Activated CD4-positive, alpha-beta T cell treated with anti-CD3 and anti-CD28 coated beads, Interleukin-2, amount 10 ng/mL, durations not matched to agents 7 days and 5 days (primary cell): ENCODE measurements around the gene SLC25A23. TPM values are rescaled to one million over a fixed set of nuclear protein-coding genes. Genes with fewer than 3 reads are reported as not detected.
A peak's percentile ranks its signal among the peaks of the same experiment; 100 is the strongest.
"Not testable (repeated sequence)": the region's sequence is repeated elsewhere in the genome, so short reads cannot be mapped to it uniquely, and the experiment has no call there.

ENCODE experiments used
- CTCF ChIA-PET: fragments of 350-600 bp; sonication (Branson Sonifier 250); formaldehyde crosslinking; loops from one replicate; lab custom pipeline; 2021; ENCODE audit warnings: antibody characterized with exemption; lab: Charles Lee
- POLR2A ChIA-PET: fragments of 350-600 bp; sonication (Branson Sonifier 250); formaldehyde crosslinking; loops from one replicate; lab custom pipeline; 2021; ENCODE audit warnings: antibody characterized with exemption; lab: Charles Lee
- DNase-seq: peaks from one replicate; pipeline ENCODE4 v3.0.0-alpha.2; 2020
- H3K27ac Mint-ChIP-seq: one replicate; pipeline ENCODE4 v1.8.0; 2021; ENCODE audit warnings: mild to moderate bottlenecking, moderate library complexity, mixed read lengths
- H3K27me3 Mint-ChIP-seq: one replicate; pipeline ENCODE4 v1.8.0; 2021; ENCODE audit warnings: mixed read lengths
- H3K36me3 Mint-ChIP-seq: one replicate; pipeline ENCODE4 v1.8.0; 2021; ENCODE audit warnings: low read depth, mixed read lengths
- H3K4me1 Mint-ChIP-seq: one replicate; pipeline ENCODE4 v1.8.0; 2021; ENCODE audit warnings: mixed read lengths
- H3K4me3 Mint-ChIP-seq: one replicate; pipeline ENCODE4 v1.8.0; 2021; ENCODE audit warnings: mild to moderate bottlenecking, moderate library complexity, mixed read lengths
- H3K9me3 Mint-ChIP-seq: one replicate; pipeline ENCODE4 v1.8.0; 2021; ENCODE audit warnings: mixed read lengths
- total RNA-seq, 2 experiments: library from RNA; stranded (reverse); gene quantifications; one replicate each; pipeline ENCODE4 v1.2.3, GENCODE V29; 2021

The SLC25A23 gene
- 10 to 100 TPM; 19.4 to 24.8 TPM for total RNA-seq

GRCh38 chr19:6459262-6460098 lies at the start of gene SLC25A23:
TSS of gene SLC25A23 (minus strand) at chr19:6459792. CDS start at chr19:6459628, 164 bp downstream.
- ChIA-PET CTCF (interaction anchor here (0.6 kb wide), 1 partner anchor 11 kb away, joined by 3 read pairs; no protein-coding TSS in a partner anchor), POLR2A (interaction anchor here (0.7 kb wide), 1 partner anchor 86 kb away, joined by 3 read pairs; no protein-coding TSS in a partner anchor)
- Mint-ChIP-seq H3K27me3 (no peaks in the 10 kb centered on the region), H3K4me1 (peaks cover 21% of the 10 kb centered on the region), H3K27ac (peak within 1 kb of the TSS; percentile 89), H3K36me3 (peaks cover 23% of the 10 kb centered on the region), H3K9me3 (peaks cover 11% of the 10 kb centered on the region), H3K4me3 (peak within 1 kb of the TSS; percentile 93)
- DNase-seq, result peak; percentile 65

- H3K4me3 Mint-ChIP-seq, H3K9me3 Mint-ChIP-seq, DNase-seq, H3K27ac Mint-ChIP-seq, H3K27me3 Mint-ChIP-seq, POLR2A ChIA-PET, H3K36me3 Mint-ChIP-seq: not testable (repeated sequence)
- CTCF ChIA-PET, result interaction anchor here (1.0 to 2.6 kb wide), 2 partner anchors 8 to 348 kb away, joined by 3 to 9 read pairs; no protein-coding TSS in a partner anchor
- peaks cover 15% of the 10 kb centered on the region for H3K4me1 Mint-ChIP-seq
These were observed 48.6 kb upstream of the SLC25A23 start for GRCh38 chr19:6508028-6508771.

- Mint-ChIP-seq H3K4me1 (peaks cover 27% of the 10 kb centered on the region), H3K27me3 (peaks cover 17% of the 10 kb centered on the region), H3K4me3 (peak overlapping the region; percentile 6), H3K9me3 (no peaks in the 10 kb centered on the region), H3K36me3 (no peaks in the 10 kb centered on the region), H3K27ac (no peak overlapping the region)
- no peak for DNase-seq
- POLR2A ChIA-PET, result interaction anchor here (0.7 kb wide), 1 partner anchor 16 kb away, joined by 3 read pairs; no protein-coding TSS in a partner anchor
- CTCF ChIA-PET, result interaction anchor here (0.7 to 1.8 kb wide), 4 partner anchors 13 to 285 kb away, joined by 4 to 6 read pairs (median 4); no protein-coding TSS in a partner anchor
These were observed 44.0 kb upstream of the SLC25A23 start for GRCh38 chr19:6503407-6504201.

GRCh38 chr19:6501740-6502648 lies 42.4 kb upstream of the SLC25A23 start, which contains the start of gene TUBB4A:
TSS of gene TUBB4A (minus strand) at chr19:6502309. CDS start at chr19:6502212, 97 bp downstream.
- POLR2A ChIA-PET, result no interaction called here
- Mint-ChIP-seq H3K27ac (no peak within 1 kb of the TSS), H3K4me3 (peak within 1 kb of the TSS; percentile 72), H3K36me3 (no peaks in the 10 kb centered on the region), H3K27me3 (peaks cover 17% of the 10 kb centered on the region), H3K9me3 (no peaks in the 10 kb centered on the region), H3K4me1 (peaks cover 32% of the 10 kb centered on the region)
- DNase-seq, result peak; percentile 25
- CTCF ChIA-PET, result no interaction called here

GRCh38 chr19:6500837-6501739 lies 41.5 kb upstream of the SLC25A23 start:
- CTCF ChIA-PET, result interaction anchor here (0.6 to 3.8 kb wide), 5 partner anchors 12 to 362 kb away, joined by 3 to 24 read pairs (median 4); no protein-coding TSS in a partner anchor
- H3K27me3 Mint-ChIP-seq, result peaks cover 17% of the 10 kb centered on the region
- no peaks in the 10 kb centered on the region for H3K9me3 Mint-ChIP-seq
- DNase-seq, result no peak
- H3K4me3 Mint-ChIP-seq, result peak overlapping the region; percentile 72
- no peak overlapping the region for H3K27ac Mint-ChIP-seq
- H3K36me3 Mint-ChIP-seq, result no peaks in the 10 kb centered on the region
- H3K4me1 Mint-ChIP-seq, result peaks cover 32% of the 10 kb centered on the region
- POLR2A ChIA-PET, result no interaction called here

- peaks cover 17% of the 10 kb centered on the region for H3K27me3 Mint-ChIP-seq
- H3K27ac Mint-ChIP-seq, result no peak overlapping the region
- no peak overlapping the region for H3K4me3 Mint-ChIP-seq
- DNase-seq, result no peak
- ChIA-PET CTCF (interaction anchor here (3.8 kb wide), 1 partner anchor 10 kb away, joined by 24 read pairs; no protein-coding TSS in a partner anchor), POLR2A (no interaction called here)
- H3K36me3 Mint-ChIP-seq, result no peaks in the 10 kb centered on the region
- no peaks in the 10 kb centered on the region for H3K9me3 Mint-ChIP-seq
- H3K4me1 Mint-ChIP-seq, result peaks cover 24% of the 10 kb centered on the region
These were observed 39.6 kb upstream of the SLC25A23 start for GRCh38 chr19:6499052-6499790.

GRCh38 chr19:6498294-6499036 lies 38.9 kb upstream of the SLC25A23 start:
- peaks cover 20% of the 10 kb centered on the region for H3K4me1 Mint-ChIP-seq
- H3K4me3 Mint-ChIP-seq, result no peak overlapping the region
- POLR2A ChIA-PET, result no interaction called here
- peaks cover 13% of the 10 kb centered on the region for H3K27me3 Mint-ChIP-seq
- no peaks in the 10 kb centered on the region for H3K36me3 Mint-ChIP-seq
- H3K27ac Mint-ChIP-seq, result no peak overlapping the region
- no peaks in the 10 kb centered on the region for H3K9me3 Mint-ChIP-seq
- CTCF ChIA-PET, result interaction anchor here (0.6 to 3.8 kb wide), 4 partner anchors 9 to 1154 kb away, joined by 3 to 24 read pairs (median 4); partner anchors contain the start of gene DENND1C
- DNase-seq, result no peak

GRCh38 chr19:6495947-6496346 lies 36.4 kb upstream of the SLC25A23 start:
- Mint-ChIP-seq H3K27ac (no peak overlapping the region), H3K36me3 (no peaks in the 10 kb centered on the region), H3K27me3 (peaks cover 4% of the 10 kb centered on the region), H3K9me3 (peaks cover 7% of the 10 kb centered on the region), H3K4me3 (no peak overlapping the region), H3K4me1 (peaks cover 11% of the 10 kb centered on the region)
- CTCF ChIA-PET, result no interaction called here
- POLR2A ChIA-PET, result no interaction called here
- no peak for DNase-seq

- no peak for DNase-seq
- Mint-ChIP-seq H3K4me1 (peaks cover 17% of the 10 kb centered on the region), H3K9me3 (peaks cover 7% of the 10 kb centered on the region), H3K36me3 (no peaks in the 10 kb centered on the region), H3K27ac (no peak overlapping the region), H3K4me3 (no peak overlapping the region), H3K27me3 (peaks cover 4% of the 10 kb centered on the region)
- POLR2A ChIA-PET, result no interaction called here
- CTCF ChIA-PET, result interaction anchor here (1.1 to 1.3 kb wide), 2 partner anchors 11 to 22 kb away, joined by 3 to 4 read pairs; no protein-coding TSS in a partner anchor
These were observed 34.9 kb upstream of the SLC25A23 start for GRCh38 chr19:6494438-6495036.
